Central memory CD8-positive, alpha-beta T cell (primary cell): ENCODE results near the gene MSLN.

Experiments
- ATAC-seq: fragments of 150-1000 bp; cut with Tn5 transposase; replicated peaks from 2 replicates; pipeline ENCODE4 v1.10.0; 2022; ENCODE audit warnings: mild to moderate bottlenecking, moderate FRiP score, moderate number of reproducible peaks; ENCODE audit not compliant: poor library complexity, severe bottlenecking; ENCODE audit errors: extremely low read depth
- DNase-seq, 2 donors: peaks; one replicate each; pipeline ENCODE4 v3.0.0; 2021; ENCODE audit warnings: low spot score in 2 of 2
- H3K27ac Mint-ChIP-seq: one replicate; pipeline ENCODE4 v1.8.0; 2022; ENCODE audit warnings: low read depth, mild to moderate bottlenecking, moderate library complexity, mixed read lengths
- H3K27me3 Mint-ChIP-seq: one replicate; pipeline ENCODE4 v1.8.0; 2022; ENCODE audit warnings: mixed read lengths
- H3K36me3 Mint-ChIP-seq: one replicate; pipeline ENCODE4 v1.8.0; 2022; ENCODE audit warnings: mild to moderate bottlenecking, moderate library complexity, mixed read lengths; ENCODE audit not compliant: insufficient read depth
- H3K4me1 Mint-ChIP-seq: one replicate; pipeline ENCODE4 v1.8.0; 2022; ENCODE audit warnings: mixed read lengths
- H3K4me3 Mint-ChIP-seq: one replicate; pipeline ENCODE4 v1.8.0; 2022; ENCODE audit warnings: mild to moderate bottlenecking, moderate library complexity, mixed read lengths
- H3K9me3 Mint-ChIP-seq: one replicate; pipeline ENCODE4 v1.8.0; 2022; ENCODE audit warnings: mixed read lengths

MSLN gene

GRCh38 chr16:726438-727290, 33.9 kb upstream of the MSLN start, which contains the start of the genes CCDC78 and HAGHL:
Gene CCDC78, minus strand, starts transcription at chr16:726443. Its CDS starts 76 bp downstream, at chr16:726367.
Gene HAGHL, plus strand, starts transcription at chr16:727106. Its CDS starts 404 bp downstream, at chr16:727510.
- H3K4me1 Mint-ChIP-seq, result peaks cover 5% of the 10 kb centered on the region
- no peak within 1 kb of the TSS for H3K27ac Mint-ChIP-seq
- H3K9me3 Mint-ChIP-seq, result no peaks in the 10 kb centered on the region
- DNase-seq (no peak), ATAC-seq (peak; percentile 10)
- H3K4me3 Mint-ChIP-seq, result peak within 1 kb of the TSS; percentile 74
- H3K36me3 Mint-ChIP-seq, result peaks cover 18% of the 10 kb centered on the region
- no peaks in the 10 kb centered on the region for H3K27me3 Mint-ChIP-seq

GRCh38 chr16:727291-727977, 33.1 kb upstream of the MSLN start:
- Mint-ChIP-seq H3K27ac (no peak overlapping the region), H3K9me3 (no peaks in the 10 kb centered on the region), H3K4me1 (no peaks in the 10 kb centered on the region), H3K36me3 (peaks cover 18% of the 10 kb centered on the region), H3K27me3 (no peaks in the 10 kb centered on the region), H3K4me3 (peak overlapping the region; percentile 56)
- no peak for DNase-seq
- peak; percentile 48 for ATAC-seq

GRCh38 chr16:728131-728889, 32.2 kb upstream of the MSLN start:
- H3K27me3 Mint-ChIP-seq, result no peaks in the 10 kb centered on the region
- DNase-seq (peak; percentile 57 to 71), ATAC-seq (peak; percentile 77)
- H3K36me3 Mint-ChIP-seq, result peaks cover 18% of the 10 kb centered on the region
- H3K27ac Mint-ChIP-seq, result no peak overlapping the region
- H3K4me1 Mint-ChIP-seq, result no peaks in the 10 kb centered on the region
- H3K9me3 Mint-ChIP-seq, result no peaks in the 10 kb centered on the region
- H3K4me3 Mint-ChIP-seq, result peak overlapping the region; percentile 69

- Mint-ChIP-seq H3K9me3 (no peaks in the 10 kb centered on the region), H3K36me3 (peaks cover 18% of the 10 kb centered on the region), H3K4me3 (peak overlapping the region; percentile 69), H3K27me3 (no peaks in the 10 kb centered on the region), H3K27ac (no peak overlapping the region), H3K4me1 (no peaks in the 10 kb centered on the region)
- ATAC-seq, result no peak
- DNase-seq, result no peak
Observed at GRCh38 chr16:728890-729744, 31.4 kb upstream of the MSLN start.

GRCh38 chr16:729768-730665, 30.5 kb upstream of the MSLN start:
- DNase-seq (no peak), ATAC-seq (no peak)
- Mint-ChIP-seq H3K9me3 (no peaks in the 10 kb centered on the region), H3K36me3 (peaks cover 20% of the 10 kb centered on the region), H3K4me1 (peaks cover under 1% of the 10 kb centered on the region), H3K27me3 (no peaks in the 10 kb centered on the region), H3K27ac (no peak overlapping the region), H3K4me3 (no peak overlapping the region)

GRCh38 chr16:730666-731509, 29.6 kb upstream of the MSLN start:
- H3K36me3 Mint-ChIP-seq, result peaks cover 22% of the 10 kb centered on the region
- H3K27me3 Mint-ChIP-seq, result no peaks in the 10 kb centered on the region
- H3K27ac Mint-ChIP-seq, result no peak overlapping the region
- peaks cover 6% of the 10 kb centered on the region for H3K4me1 Mint-ChIP-seq
- DNase-seq (no peak), ATAC-seq (no peak)
- H3K9me3 Mint-ChIP-seq, result no peaks in the 10 kb centered on the region
- H3K4me3 Mint-ChIP-seq, result no peak overlapping the region

- ATAC-seq (no peak), DNase-seq (no peak)
- no peaks in the 10 kb centered on the region for H3K9me3 Mint-ChIP-seq
- peaks cover 6% of the 10 kb centered on the region for H3K4me1 Mint-ChIP-seq
- peaks cover 30% of the 10 kb centered on the region for H3K36me3 Mint-ChIP-seq
- H3K4me3 Mint-ChIP-seq, result no peak overlapping the region
- no peak overlapping the region for H3K27ac Mint-ChIP-seq
- H3K27me3 Mint-ChIP-seq, result no peaks in the 10 kb centered on the region
Observed at GRCh38 chr16:732332-732731, 28.2 kb upstream of the MSLN start.

GRCh38 chr16:732936-733335, 27.6 kb upstream of the MSLN start:
- DNase-seq (no peak), ATAC-seq (no peak)
- Mint-ChIP-seq H3K4me3 (no peak overlapping the region), H3K4me1 (peaks cover 6% of the 10 kb centered on the region), H3K9me3 (no peaks in the 10 kb centered on the region), H3K36me3 (peaks cover 30% of the 10 kb centered on the region), H3K27ac (no peak overlapping the region), H3K27me3 (no peaks in the 10 kb centered on the region)

- DNase-seq, result no peak
- H3K4me1 Mint-ChIP-seq, result peaks cover 6% of the 10 kb centered on the region
- no peaks in the 10 kb centered on the region for H3K9me3 Mint-ChIP-seq
- H3K36me3 Mint-ChIP-seq, result peaks cover 34% of the 10 kb centered on the region
- H3K4me3 Mint-ChIP-seq, result no peak overlapping the region
- H3K27me3 Mint-ChIP-seq, result no peaks in the 10 kb centered on the region
- no peak overlapping the region for H3K27ac Mint-ChIP-seq
- ATAC-seq, result no peak
Observed at GRCh38 chr16:733382-734207, 26.9 kb upstream of the MSLN start.
